22Rv1 (cell line): ENCODE results near the gene PUDP.
"Not testable (repeated sequence)": the region's sequence is repeated elsewhere in the genome, so short reads cannot be mapped to it uniquely, and the experiment has no call there.

Source experiments
- H3K27ac ChIP-seq: fragments of 450-650 bp; 2 replicates; pipeline ENCODE4 v1.5.1; 2017
- ZFX ChIP-seq: fragments of 450-650 bp; IDR thresholded peaks from 2 replicates; pipeline ENCODE4 v1.6.1; 2017; ENCODE audit warnings: antibody characterized with exemption, borderline replicate concordance
- TF ChIP-seq, protein P1 (sequence below): fragments of 450-650 bp; IDR thresholded peaks from 2 replicates; pipeline ENCODE4 v1.5.1; 2017; ENCODE audit warnings: mild to moderate bottlenecking

The PUDP gene

DNA sequence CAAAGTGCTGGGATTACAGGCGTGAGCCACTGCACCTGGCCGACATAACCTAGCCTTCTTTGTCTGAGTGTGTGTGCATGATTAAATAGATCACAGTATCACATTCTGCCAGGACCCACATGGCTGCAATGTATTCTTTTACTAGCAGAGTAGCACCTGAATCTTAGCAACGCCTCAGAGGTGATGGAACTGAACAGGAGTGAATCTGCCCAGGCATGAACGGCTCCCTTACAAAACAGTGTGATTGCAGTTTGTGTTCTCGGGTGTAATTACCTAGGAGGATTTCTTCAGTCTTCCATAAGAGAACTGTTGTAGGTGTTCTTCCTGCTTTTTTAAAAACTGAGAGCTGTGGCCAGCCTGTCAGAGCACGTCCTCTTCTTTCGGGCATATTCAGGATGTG lies 123.1 kb downstream of the PUDP start:
- H3K27ac ChIP-seq: no peak overlapping the region
- TF ChIP-seq, protein P1, sequence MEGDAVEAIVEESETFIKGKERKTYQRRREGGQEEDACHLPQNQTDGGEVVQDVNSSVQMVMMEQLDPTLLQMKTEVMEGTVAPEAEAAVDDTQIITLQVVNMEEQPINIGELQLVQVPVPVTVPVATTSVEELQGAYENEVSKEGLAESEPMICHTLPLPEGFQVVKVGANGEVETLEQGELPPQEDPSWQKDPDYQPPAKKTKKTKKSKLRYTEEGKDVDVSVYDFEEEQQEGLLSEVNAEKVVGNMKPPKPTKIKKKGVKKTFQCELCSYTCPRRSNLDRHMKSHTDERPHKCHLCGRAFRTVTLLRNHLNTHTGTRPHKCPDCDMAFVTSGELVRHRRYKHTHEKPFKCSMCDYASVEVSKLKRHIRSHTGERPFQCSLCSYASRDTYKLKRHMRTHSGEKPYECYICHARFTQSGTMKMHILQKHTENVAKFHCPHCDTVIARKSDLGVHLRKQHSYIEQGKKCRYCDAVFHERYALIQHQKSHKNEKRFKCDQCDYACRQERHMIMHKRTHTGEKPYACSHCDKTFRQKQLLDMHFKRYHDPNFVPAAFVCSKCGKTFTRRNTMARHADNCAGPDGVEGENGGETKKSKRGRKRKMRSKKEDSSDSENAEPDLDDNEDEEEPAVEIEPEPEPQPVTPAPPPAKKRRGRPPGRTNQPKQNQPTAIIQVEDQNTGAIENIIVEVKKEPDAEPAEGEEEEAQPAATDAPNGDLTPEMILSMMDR: no peak
- TF ChIP-seq ZFX: no peak

DNA sequence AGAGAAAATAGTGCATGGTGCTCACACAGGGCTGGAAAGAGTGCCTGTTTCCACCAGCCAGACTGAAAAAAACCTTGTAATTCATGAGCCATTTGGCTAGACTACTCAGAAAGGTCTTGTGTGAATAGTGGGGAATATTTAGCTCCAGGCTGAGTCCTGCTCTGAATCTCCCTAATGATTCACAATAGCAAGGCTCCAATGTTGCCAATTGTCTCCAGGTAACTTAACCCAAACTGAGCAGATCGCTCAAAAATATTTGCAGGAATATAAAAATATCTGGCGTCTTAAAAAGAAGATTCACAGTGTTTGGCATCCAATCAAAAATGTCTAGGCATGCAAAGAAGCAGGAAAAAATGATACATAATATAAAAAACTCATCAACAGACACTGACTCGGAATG lies 125.0 kb downstream of the PUDP start:
- H3K27ac ChIP-seq: not testable (repeated sequence)

DNA sequence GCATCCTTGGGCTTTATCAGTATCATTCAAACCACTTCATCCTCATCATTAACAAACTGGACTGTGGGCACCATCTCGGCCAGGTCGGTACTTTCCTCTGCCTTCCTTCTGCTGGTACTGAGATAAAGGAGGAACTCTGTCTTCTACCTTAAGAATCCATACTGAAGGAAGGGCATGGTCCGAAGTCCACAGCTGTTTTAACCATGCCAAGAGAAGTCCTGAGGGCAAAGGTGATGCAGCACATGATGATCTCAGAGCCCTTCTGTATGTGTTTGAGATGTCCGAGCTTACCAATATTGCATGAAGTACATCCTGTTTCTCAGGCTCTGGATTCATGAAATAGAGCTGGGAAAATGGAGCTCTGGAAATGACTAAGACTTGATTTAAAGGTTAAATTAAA lies 126.0 kb downstream of the PUDP start:
- no peak overlapping the region for H3K27ac ChIP-seq
- TF ChIP-seq, protein P1: no peak
- no peak for TF ChIP-seq ZFX

DNA sequence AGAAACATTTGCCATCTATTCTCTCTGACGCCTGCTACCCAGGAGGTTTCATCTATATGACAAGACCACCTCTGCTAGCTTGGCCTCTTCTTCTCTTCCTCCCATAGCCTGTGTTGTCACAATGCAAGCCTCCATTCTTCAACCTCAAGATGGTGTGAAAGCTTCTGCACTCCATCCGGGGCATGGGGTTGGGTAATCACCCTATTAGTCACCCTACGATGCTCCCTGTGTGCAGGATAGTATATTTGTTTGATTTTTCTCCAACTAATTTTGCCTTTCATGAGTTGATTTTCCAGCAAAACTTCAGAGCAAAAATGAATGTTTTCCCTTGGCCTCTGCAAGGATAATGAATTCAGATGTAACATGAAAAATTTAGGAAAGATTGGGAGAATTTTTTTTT lies 128.4 kb downstream of the PUDP start:
- no peak overlapping the region for H3K27ac ChIP-seq
- TF ChIP-seq, protein P1: no peak
- no peak for TF ChIP-seq ZFX

DNA sequence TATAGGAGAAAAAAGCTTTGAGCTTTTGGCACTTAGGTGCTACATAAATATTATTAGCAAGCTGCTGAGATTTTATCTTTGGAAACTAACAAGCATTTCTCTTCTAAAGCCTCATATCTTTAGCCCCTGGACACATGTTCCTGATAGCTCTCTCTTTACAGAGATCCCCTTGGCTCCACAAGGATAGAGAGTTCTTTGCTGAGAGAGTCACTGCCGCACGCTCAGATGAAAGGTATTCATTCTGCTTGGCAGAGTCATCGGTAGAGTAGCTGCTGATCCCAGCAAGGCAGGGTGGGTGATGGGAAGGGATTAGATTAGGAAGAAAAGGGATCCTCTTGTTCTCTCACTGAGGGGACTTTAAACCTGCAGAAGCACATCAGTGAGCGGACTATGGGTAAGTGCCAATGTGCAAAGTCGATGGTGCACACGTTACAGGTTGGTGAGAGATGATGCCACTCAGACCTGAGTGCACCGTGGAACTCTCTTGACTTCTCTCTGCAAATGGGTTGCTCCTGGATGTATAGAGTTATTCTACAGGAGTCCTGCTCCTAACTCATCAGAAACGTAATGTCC lies 135.6 kb downstream of the PUDP start:
- H3K27ac ChIP-seq: not testable (repeated sequence)

DNA sequence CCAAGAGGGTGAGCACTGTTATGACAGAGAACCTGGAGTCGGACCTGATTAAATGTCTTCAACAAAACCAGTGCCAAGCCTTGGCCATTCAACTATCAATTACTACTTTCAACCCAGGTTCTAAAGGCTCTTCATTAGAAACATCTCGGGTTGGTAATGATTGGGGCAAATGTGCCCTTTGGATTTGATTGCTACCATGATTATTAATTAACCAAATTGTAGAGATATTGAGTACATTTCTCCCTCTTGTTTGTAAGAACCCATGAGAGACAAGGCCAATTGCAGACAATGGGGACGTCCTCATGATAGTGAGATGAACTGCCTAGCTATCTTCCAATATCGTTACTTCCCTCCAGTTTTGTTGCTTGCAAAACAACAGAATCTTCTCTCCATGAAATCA lies 137.1 kb downstream of the PUDP start:
- not testable (repeated sequence) for H3K27ac ChIP-seq

DNA sequence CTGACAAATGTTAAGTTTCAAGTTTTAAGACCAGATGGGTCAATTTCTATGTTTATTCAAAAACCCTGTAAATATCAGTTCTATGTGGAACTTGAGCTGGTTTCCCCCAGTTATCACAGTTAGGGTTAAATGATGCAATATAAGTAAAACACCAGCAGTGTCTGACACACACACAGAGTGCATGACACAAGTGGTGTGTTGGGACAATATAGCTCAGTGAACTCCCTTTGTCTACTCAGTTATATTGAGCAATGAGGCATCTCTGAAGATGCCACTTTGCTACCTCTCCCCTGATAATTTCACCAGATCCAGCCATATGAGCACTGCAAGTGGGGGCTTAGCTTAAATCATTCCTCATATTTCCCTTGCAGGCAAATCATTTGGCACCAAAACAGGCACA lies 140.6 kb downstream of the PUDP start:
- H3K27ac ChIP-seq: not testable (repeated sequence)
